Gastrocnemius medialis (tissue), 4 donors: Measurements from ENCODE around the gene ROR2. TPM values are rescaled to one million over a fixed set of nuclear protein-coding genes. Genes with fewer than 3 reads are reported as not detected.

ENCODE experiments used
- ATAC-seq, 2 donors: fragments of 150-250 bp; one replicate each; pipeline ENCODE4 v1.9.1; 2016
- DNase-seq, 2 donors: peaks; one replicate each; pipeline ENCODE4 v3.0.0-alpha.2; 2019
- H3K27ac ChIP-seq, 4 donors: fragments of 200-600 bp; sonication (generic); 1 replicate in 1 of 4; 2 replicates in 3 of 4; pipeline ENCODE4 v1.5.1; 2016 to 2018; ENCODE audit warnings: mild to moderate bottlenecking in 2 of 4, moderate library complexity in 1 of 4
- H3K27me3 ChIP-seq, 3 donors: fragments of 200-600 bp; sonication (generic) in 2 of 3; 1 replicate in 1 of 3; 2 replicates in 2 of 3; pipeline versions ENCODE4 v1.5.1 to v1.6.0; 2016 to 2019; ENCODE audit warnings: mild to moderate bottlenecking in 1 of 3, moderate library complexity in 1 of 3
- H3K36me3 ChIP-seq, 2 donors: fragments of 200-600 bp; sonication (generic) in 1 of 2; one replicate each; pipeline ENCODE4 v1.5.1; 2017 to 2018
- H3K4me1 ChIP-seq, 2 donors: fragments of 200-600 bp; sonication (generic) in 1 of 2; one replicate each; pipeline ENCODE4 v1.5.1; 2016 to 2017; ENCODE audit warnings: mild to moderate bottlenecking in 2 of 2
- H3K4me3 ChIP-seq, 4 donors: fragments of 200-600 bp; sonication (generic) in 3 of 4; 1 replicate in 1 of 4; 2 replicates in 3 of 4; pipeline ENCODE4 v1.5.1; 2016 to 2019; ENCODE audit warnings: mild to moderate bottlenecking in 2 of 4
- H3K9me3 ChIP-seq, 3 donors: fragments of 200-600 bp; sonication (generic) in 2 of 3; 1 replicate in 1 of 3; 2 replicates in 2 of 3; pipeline ENCODE4 v1.5.1; 2016 to 2019
- CTCF ChIP-seq, 5 experiments: fragments of 450-650 bp in 3 of 5; fragments of 200-600 bp in 2 of 5; sonication (generic) in 2 of 5; IDR thresholded peaks in 4 of 5; conservative IDR thresholded peaks in 1 of 5; 1 replicate in 4 of 5; 2 replicates in 1 of 5; pipeline ENCODE4 v1.5.1; 2016 to 2019; ENCODE audit warnings: antibody characterized with exemption in 5 of 5, mild to moderate bottlenecking in 3 of 5, moderate library complexity in 3 of 5
- POLR2A ChIP-seq, 2 donors: fragments of 450-650 bp; IDR thresholded peaks; one replicate each; pipeline ENCODE4 v1.6.1; 2017; ENCODE audit warnings: antibody characterized with exemption in 2 of 2, mild to moderate bottlenecking in 2 of 2, moderate library complexity in 2 of 2
- in situ Hi-C, 4 donors: fragments of 200-750 bp; cut with MboI; loops; one replicate each; pipeline versions ENCODE4 v1.15.0 to v1.8.0; 2017; ENCODE audit warnings: low sequenced_read_pairs in 4 of 4
- intact Hi-C: fragments of 100-400 bp; cut with DNase I; formaldehyde crosslinking; loops from one replicate; pipeline ENCODE4 v1.15.1; 2023; ENCODE audit warnings: low total_unique reads
- total RNA-seq, 4 donors: library from RNA; depleted of rRNA; stranded (reverse); fragments of >200 nt; gene quantifications; one replicate each; pipeline versions ENCODE4 v1.1.0 to v1.2.3, GENCODE V29; 2016

Gene ROR2
- total RNA-seq, 4 donors from 2014 or later = 0.15 to 1.2 (median 0.61) TPM

- Histone ChIP-seq H3K4me3 (no peak overlapping the region), H3K9me3 (no peaks in the 10 kb centered on the region), H3K27ac (no peak overlapping the region), H3K27me3 (no peaks in the 10 kb centered on the region), H3K36me3 (no peaks in the 10 kb centered on the region), H3K4me1 (no peaks in the 10 kb centered on the region)
- ATAC-seq (no peak), DNase-seq (no peak)
- in situ Hi-C loops = no loop called here
- intact Hi-C loops = no loop called here
- TF ChIP-seq CTCF (IDR thresholded peaks at IDR 0.05 in 4 of 5, conservative IDR thresholded peaks at IDR 0.05 in 1 of 5) (no peak), POLR2A (IDR thresholded peaks at IDR 0.05) (no peak)
Measured at GRCh38 chr9:91604451-91605179, 345.4 kb downstream of the ROR2 start.

GRCh38 chr9:91603932-91604331, 346.1 kb downstream of the ROR2 start:
- H3K4me3 ChIP-seq = no peak overlapping the region
- intact Hi-C loops = no loop called here
- H3K36me3 ChIP-seq = no peaks in the 10 kb centered on the region
- DNase-seq (no peak), ATAC-seq (no peak)
- H3K27ac ChIP-seq = no peak overlapping the region
- no peaks in the 10 kb centered on the region for H3K4me1 ChIP-seq
- TF ChIP-seq POLR2A (IDR thresholded peaks at IDR 0.05) = no peak
- no peak for TF ChIP-seq CTCF (IDR thresholded peaks at IDR 0.05 in 4 of 5, conservative IDR thresholded peaks at IDR 0.05 in 1 of 5)
- no peaks in the 10 kb centered on the region for H3K9me3 ChIP-seq
- no peaks in the 10 kb centered on the region for H3K27me3 ChIP-seq
- in situ Hi-C loops = no loop called here

- Histone ChIP-seq H3K4me1 (no peaks in the 10 kb centered on the region), H3K4me3 (no peak overlapping the region), H3K27me3 (no peaks in the 10 kb centered on the region), H3K9me3 (no peaks in the 10 kb centered on the region), H3K36me3 (no peaks in the 10 kb centered on the region), H3K27ac (no peak overlapping the region)
- in situ Hi-C loops = no loop called here
- no peak for ATAC-seq
- TF ChIP-seq POLR2A (IDR thresholded peaks at IDR 0.05) = no peak
- TF ChIP-seq CTCF (IDR thresholded peaks at IDR 0.05 in 4 of 5, conservative IDR thresholded peaks at IDR 0.05 in 1 of 5) = no peak
- intact Hi-C loops = no loop called here
- no peak for DNase-seq
Measured at GRCh38 chr9:91599564-91599963, 350.5 kb downstream of the ROR2 start.

- in situ Hi-C loops = no loop called here
- ATAC-seq = no peak
Measured at GRCh38 chr9:91591627-91592026, 358.4 kb downstream of the ROR2 start.

More at GRCh38 chr9:91591627-91592026, 358.4 kb downstream of the ROR2 start:
- no peak overlapping the region for H3K4me3 ChIP-seq
- TF ChIP-seq CTCF (IDR thresholded peaks at IDR 0.05 in 4 of 5, conservative IDR thresholded peaks at IDR 0.05 in 1 of 5) (no peak), POLR2A (IDR thresholded peaks at IDR 0.05) (no peak)
- H3K4me1 ChIP-seq = no peaks in the 10 kb centered on the region
- no peak for DNase-seq
- intact Hi-C loops = no loop called here
- H3K27ac ChIP-seq = no peak overlapping the region
- H3K9me3 ChIP-seq = no peaks in the 10 kb centered on the region
- no peaks in the 10 kb centered on the region for H3K27me3 ChIP-seq
- H3K36me3 ChIP-seq = no peaks in the 10 kb centered on the region
